22Rv1 (cell line): Measurements from ENCODE around the gene RAE1.

Source experiments
- H3K27ac ChIP-seq: fragments of 450-650 bp; 2 replicates; pipeline ENCODE4 v1.5.1; 2017
- ZFX ChIP-seq: fragments of 450-650 bp; IDR thresholded peaks from 2 replicates; pipeline ENCODE4 v1.6.1; 2017; ENCODE audit warnings: antibody characterized with exemption, borderline replicate concordance
- TF ChIP-seq, protein P1 (sequence below): fragments of 450-650 bp; IDR thresholded peaks from 2 replicates; pipeline ENCODE4 v1.5.1; 2017; ENCODE audit warnings: mild to moderate bottlenecking

RAE1 gene

DNA sequence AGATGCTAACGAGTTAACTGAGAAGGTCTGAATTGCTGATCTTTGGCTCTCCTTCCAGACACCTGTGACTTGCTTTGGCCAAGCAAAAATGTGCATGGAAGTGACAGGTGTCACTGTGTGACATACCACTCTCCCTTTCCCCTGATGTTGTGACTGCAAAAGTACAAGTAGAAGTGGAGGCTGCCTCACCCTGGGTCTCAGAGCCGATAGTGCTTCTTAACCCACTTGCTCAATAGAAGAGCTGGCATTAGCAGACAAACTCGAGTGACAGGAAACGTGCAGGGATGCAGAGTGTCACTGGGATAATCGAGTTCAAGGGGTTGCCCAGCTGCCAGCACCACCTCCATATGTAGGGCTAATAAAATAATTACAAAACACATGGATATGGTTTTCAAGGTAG lies 37.8 kb upstream of the RAE1 start:
- no peak for TF ChIP-seq ZFX
- TF ChIP-seq, protein P1, sequence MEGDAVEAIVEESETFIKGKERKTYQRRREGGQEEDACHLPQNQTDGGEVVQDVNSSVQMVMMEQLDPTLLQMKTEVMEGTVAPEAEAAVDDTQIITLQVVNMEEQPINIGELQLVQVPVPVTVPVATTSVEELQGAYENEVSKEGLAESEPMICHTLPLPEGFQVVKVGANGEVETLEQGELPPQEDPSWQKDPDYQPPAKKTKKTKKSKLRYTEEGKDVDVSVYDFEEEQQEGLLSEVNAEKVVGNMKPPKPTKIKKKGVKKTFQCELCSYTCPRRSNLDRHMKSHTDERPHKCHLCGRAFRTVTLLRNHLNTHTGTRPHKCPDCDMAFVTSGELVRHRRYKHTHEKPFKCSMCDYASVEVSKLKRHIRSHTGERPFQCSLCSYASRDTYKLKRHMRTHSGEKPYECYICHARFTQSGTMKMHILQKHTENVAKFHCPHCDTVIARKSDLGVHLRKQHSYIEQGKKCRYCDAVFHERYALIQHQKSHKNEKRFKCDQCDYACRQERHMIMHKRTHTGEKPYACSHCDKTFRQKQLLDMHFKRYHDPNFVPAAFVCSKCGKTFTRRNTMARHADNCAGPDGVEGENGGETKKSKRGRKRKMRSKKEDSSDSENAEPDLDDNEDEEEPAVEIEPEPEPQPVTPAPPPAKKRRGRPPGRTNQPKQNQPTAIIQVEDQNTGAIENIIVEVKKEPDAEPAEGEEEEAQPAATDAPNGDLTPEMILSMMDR = no peak

DNA sequence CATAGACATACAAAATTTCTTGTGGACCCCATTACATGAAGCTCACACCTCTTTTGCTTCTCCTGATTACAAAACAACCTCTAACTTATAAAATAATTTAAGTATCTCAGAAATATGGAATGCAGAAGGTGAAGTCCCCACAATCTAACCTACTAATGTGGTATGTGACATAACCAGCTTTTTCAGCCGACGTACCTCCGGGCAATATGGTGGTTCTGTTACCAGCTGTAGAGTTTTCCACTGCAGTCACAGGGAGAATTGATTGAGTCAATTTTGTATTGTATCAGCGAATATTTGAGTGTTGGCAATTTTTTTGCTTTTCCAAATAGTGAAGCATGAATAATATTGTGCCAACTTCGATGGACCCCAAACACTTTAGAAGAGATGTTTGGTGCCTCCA lies 37.1 kb upstream of the RAE1 start:
- TF ChIP-seq, protein P1 = no peak
- TF ChIP-seq ZFX = no peak
- no peak overlapping the region for H3K27ac ChIP-seq

More for the DNA sequence above, 37.8 kb upstream of the RAE1 start:
- no peak overlapping the region for H3K27ac ChIP-seq

DNA sequence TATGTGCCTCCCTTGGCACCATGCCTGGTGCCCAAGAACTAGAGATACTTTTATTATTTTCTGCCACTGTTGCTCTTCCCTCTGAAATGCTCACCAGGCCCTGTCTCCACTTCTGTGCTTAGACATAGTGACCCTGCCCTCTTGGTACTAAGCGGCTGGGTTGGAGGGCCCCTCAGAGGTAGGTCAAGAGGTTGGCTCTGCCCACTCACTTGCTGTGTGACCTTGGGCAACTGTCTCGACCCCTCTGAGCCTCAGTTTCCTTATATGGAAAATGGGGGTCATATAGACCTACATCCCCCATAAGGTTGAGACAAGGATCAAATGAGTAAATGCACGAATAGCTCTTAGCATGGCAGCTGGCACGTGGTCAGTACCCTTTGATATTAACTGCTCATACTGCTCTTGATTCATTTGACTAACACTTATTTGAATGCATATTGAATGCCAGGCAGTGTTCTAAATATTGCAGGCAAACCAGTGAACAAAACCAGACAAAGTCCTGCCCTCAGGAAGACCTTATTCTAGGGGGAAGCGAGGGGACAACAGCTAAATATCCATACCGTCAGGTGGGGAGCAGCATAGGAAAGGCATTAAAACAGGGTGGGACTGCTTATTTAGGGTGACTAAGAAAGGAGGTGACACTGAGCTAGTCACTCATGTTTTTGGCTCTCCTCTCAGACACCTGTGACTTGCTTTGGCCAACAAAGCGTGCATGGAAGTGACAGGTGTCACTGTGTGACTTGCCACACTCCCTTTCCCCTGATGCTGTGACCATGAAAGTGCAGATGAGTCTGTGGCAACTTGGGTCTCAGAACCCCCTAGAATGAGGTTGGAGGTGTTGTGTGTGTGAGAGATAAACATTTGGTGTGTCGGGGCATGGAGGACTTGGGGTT lies 35.7 kb upstream of the RAE1 start:
- no peak overlapping the region for H3K27ac ChIP-seq

DNA sequence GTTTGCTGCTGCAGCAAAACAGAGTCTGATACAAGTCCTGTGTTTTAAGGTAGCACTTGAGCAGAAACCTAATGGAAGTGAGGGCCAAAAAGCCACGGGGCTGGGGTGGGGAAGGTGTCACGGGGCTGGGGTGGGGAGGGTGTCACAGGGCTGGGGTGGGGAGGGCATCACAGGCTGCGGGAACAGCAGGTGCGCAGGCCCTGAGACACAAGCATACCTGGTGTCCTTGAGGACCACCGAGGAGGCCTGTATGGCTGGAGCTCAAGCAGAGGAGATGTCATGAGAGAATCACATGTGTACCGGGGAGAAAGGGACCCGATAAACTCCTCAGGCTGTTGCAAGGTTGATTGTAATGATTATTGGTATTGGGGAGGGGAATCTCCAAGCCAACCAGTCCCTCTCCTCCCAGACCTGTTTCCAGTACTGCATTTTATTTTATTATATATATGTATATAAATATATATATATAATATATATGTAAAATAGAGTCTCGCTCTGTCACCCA lies 35.0 kb upstream of the RAE1 start:
- TF ChIP-seq, protein P1 = no peak
- no peak for TF ChIP-seq ZFX
- H3K27ac ChIP-seq = no peak overlapping the region

More for the DNA sequence above, 35.7 kb upstream of the RAE1 start:
- TF ChIP-seq, protein P1 = no peak
- no peak for TF ChIP-seq ZFX

DNA sequence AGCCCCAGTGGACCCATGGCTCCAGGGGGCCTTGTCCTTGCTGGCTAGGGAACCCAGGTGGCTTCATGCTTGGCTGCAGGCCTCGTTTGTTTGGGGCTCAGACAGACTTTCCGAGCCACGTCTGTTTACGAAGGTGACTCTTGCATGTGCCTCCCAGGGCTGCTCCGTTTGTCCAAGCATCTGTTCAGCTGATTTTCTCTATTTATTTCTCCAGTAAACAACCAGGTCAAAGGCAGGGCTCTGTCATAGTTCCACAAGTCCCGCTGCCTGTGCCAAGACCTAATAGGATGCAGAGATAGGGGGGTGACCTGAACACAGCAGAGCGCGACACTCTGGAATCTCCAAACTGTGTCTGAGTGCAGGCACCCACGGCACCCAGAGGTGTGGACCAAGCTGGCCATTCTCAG lies 34.3 kb upstream of the RAE1 start:
- TF ChIP-seq ZFX = no peak
- TF ChIP-seq, protein P1 = no peak
- no peak overlapping the region for H3K27ac ChIP-seq

DNA sequence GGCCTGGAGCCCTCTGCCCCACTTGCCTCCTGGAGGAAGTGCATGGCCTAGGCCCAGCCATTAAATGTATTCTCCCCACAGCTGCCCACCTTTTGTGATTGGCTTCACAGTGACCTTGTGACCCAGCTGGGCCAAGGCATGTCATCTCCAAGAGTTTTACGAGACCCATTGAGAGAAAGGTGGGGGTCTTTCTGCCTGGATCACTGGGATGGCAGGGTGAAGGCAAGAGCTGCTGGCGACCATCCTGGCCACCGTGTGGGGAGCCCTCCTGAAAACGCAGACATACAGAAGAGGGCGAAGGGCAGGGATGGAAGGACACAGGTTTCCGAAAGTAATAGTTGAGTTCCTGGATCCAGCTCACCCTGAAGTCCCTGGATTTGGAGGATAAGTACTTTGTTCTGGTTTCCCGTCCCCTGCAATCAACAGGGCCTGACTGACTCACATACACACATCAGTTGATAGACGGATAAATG lies 33.7 kb upstream of the RAE1 start:
- no peak overlapping the region for H3K27ac ChIP-seq
- no peak for TF ChIP-seq ZFX
- TF ChIP-seq, protein P1 = no peak

DNA sequence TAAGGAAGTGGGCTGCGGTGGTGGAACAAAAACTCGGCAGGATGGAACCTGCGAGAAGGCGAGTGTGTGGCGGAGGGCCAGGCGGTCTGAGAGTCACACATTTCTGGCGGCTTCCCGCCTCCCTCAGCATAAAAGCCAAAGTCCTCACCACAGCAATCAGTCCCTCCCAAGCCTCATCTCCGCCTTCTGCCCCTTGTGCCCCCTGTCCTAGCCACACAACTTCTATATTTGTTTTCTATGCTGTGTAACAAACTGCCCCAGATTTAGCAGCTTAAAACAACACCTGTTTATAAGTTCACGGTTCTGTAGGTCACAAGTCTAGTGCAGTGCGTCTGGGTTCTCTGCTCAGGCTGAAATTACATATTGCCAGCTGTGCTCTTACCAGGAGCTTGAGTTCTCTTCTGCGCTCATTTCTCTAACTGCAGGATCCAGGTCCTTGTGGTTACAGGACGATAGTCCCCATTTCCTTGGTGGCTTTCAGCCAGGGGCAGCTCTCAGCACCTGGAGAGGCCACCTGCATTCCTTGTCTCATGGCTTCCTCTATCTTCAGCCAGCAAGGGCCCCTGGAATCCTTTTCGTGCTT lies 33.2 kb upstream of the RAE1 start:
- no peak overlapping the region for H3K27ac ChIP-seq
- TF ChIP-seq, protein P1 = no peak
- no peak for TF ChIP-seq ZFX
